SK-N-SH (cell line): ENCODE results near the gene FGB. TPM values are rescaled to one million over a fixed set of nuclear protein-coding genes. Genes with fewer than 3 reads are reported as not detected.

ENCODE experiments used
- CTCF ChIA-PET: fragments of 300-600, 350-600 bp; formaldehyde crosslinking; extraction: SDS; loops from one replicate; lab custom pipeline; 2021; lab: Yijun Ruan, JAX
- POLR2A ChIA-PET: fragments of 350-600 bp; sonication (Branson Sonifier 250); formaldehyde crosslinking; extraction: SDS; loops from one replicate; lab custom pipeline; 2020; ENCODE audit warnings: antibody characterized with exemption, inconsistent platforms; lab: Yijun Ruan, JAX
- DNase-seq: peaks from one replicate; pipeline ENCODE4 v3.0.0; 2012
- H2AFZ ChIP-seq: fragments of 200-600 bp; sonication (generic); 2 replicates; pipeline ENCODE4 v1.8.1; 2016; ENCODE audit warnings: antibody characterized with exemption, mild to moderate bottlenecking, low read depth
- H3F3A ChIP-seq: fragments of 200-600 bp; sonication (generic); replicated peaks from 2 replicates; pipeline ENCODE3; 2016; ENCODE audit warnings: antibody characterized with exemption, mild to moderate bottlenecking; ENCODE audit not compliant: insufficient read depth
- H3K27ac ChIP-seq, 2 experiments: fragments of 200-500 bp in 1 of 2; fragments of 200-600 bp in 1 of 2; sonication (Bioruptor generic) in 1 of 2; sonication (generic), shearing (Covaris generic) in 1 of 2; 2 replicates each; pipeline versions ENCODE4 v1.5.1 to v1.6.1; 2014 to 2016; ENCODE audit warnings: low read depth in 2 of 2, inconsistent platforms in 1 of 2, low read length in 1 of 2, mild to moderate bottlenecking in 1 of 2, mixed read lengths in 1 of 2
- H3K27me3 ChIP-seq: fragments of 200-600 bp; sonication (generic), shearing (Covaris generic); 2 replicates; pipeline ENCODE4 v1.6.1; 2016; ENCODE audit warnings: mixed run types; ENCODE audit not compliant: insufficient read depth
- H3K36me3 ChIP-seq, 2 experiments: fragments of 200-500 bp in 1 of 2; fragments of 200-600 bp in 1 of 2; sonication (Bioruptor generic) in 1 of 2; sonication (generic) in 1 of 2; replicated peaks in 1 of 2; 2 replicates each; pipeline versions ENCODE3 to v1.5.1; 2014 to 2016; ENCODE audit warnings: low read length in 1 of 2, mild to moderate bottlenecking in 1 of 2; ENCODE audit not compliant: insufficient read depth in 2 of 2, control insufficient read depth in 1 of 2
- H3K4me1 ChIP-seq, 2 experiments: fragments of 200-500 bp in 1 of 2; fragments of 200-600 bp in 1 of 2; sonication (Bioruptor generic) in 1 of 2; sonication (generic), shearing (Covaris generic) in 1 of 2; 2 replicates each; pipeline versions ENCODE4 v1.5.1 to v1.6.1; 2014 to 2016; ENCODE audit warnings: low read depth in 1 of 2, low read length in 1 of 2, mixed run types in 1 of 2; ENCODE audit not compliant: insufficient read depth in 2 of 2, control insufficient read depth in 1 of 2
- H3K4me2 ChIP-seq: fragments of 200-600 bp; sonication (generic), shearing (Covaris generic); 2 replicates; pipeline ENCODE4 v1.6.1; 2017; ENCODE audit warnings: mixed run types
- H3K4me3 ChIP-seq, 2 experiments: fragments of 200-500 bp in 1 of 2; fragments of 200-600 bp in 1 of 2; sonication (Bioruptor generic) in 1 of 2; sonication (generic), shearing (Covaris generic) in 1 of 2; 2 replicates each; pipeline versions ENCODE4 v1.5.1 to v1.8.1; 2014 to 2016; ENCODE audit warnings: low read depth in 2 of 2, inconsistent platforms in 1 of 2, low read length in 1 of 2, mild to moderate bottlenecking in 1 of 2, mixed read lengths in 1 of 2, moderate library complexity in 1 of 2
- H3K79me2 ChIP-seq: fragments of 200-600 bp; sonication (generic); 2 replicates; pipeline ENCODE4 v1.8.1; 2017; ENCODE audit warnings: mild to moderate bottlenecking; ENCODE audit not compliant: insufficient read depth
- H3K9ac ChIP-seq: fragments of 200-600 bp; sonication (generic); 2 replicates; pipeline ENCODE4 v1.6.1; 2017; ENCODE audit warnings: mixed run types
- H3K9me2 ChIP-seq: fragments of 200-600 bp; sonication (generic); 2 replicates; pipeline ENCODE4 v1.6.1; 2017; ENCODE audit warnings: mixed run types
- H3K9me3 ChIP-seq: fragments of 200-600 bp; sonication (generic); 2 replicates; pipeline ENCODE4 v1.6.1; 2017; ENCODE audit warnings: mixed run types, mild to moderate bottlenecking, moderate library complexity
- H4K20me1 ChIP-seq: fragments of 200-600 bp; sonication (generic); 2 replicates; pipeline ENCODE4 v1.6.1; 2017; ENCODE audit warnings: mild to moderate bottlenecking, mixed run types; ENCODE audit not compliant: insufficient read depth
- CHD2 ChIP-seq: fragments of 150-350 bp; IDR thresholded peaks from 2 replicates; pipeline ENCODE4 v1.6.1; 2018; ENCODE audit warnings: low read length; ENCODE audit not compliant: partially characterized antibody
- ELF1 ChIP-seq: IDR thresholded peaks from 2 replicates; pipeline ENCODE4 v1.4.0; 2012
- EZH2phosphoT487 ChIP-seq: fragments of 200-600 bp; sonication (generic); IDR thresholded peaks from 2 replicates; pipeline ENCODE4 v1.6.1; 2017; ENCODE audit warnings: low read depth, mixed run types, mild to moderate bottlenecking, antibody characterized with exemption, moderate library complexity, borderline replicate concordance
- FOSL2 ChIP-seq: IDR thresholded peaks from 2 replicates; pipeline ENCODE4 v1.4.0; 2012; ENCODE audit warnings: low read depth, mild to moderate bottlenecking, moderate library complexity, borderline replicate concordance
- FOXJ3 ChIP-seq: sonication (generic); formaldehyde crosslinking; IDR thresholded peaks from 2 replicates; pipeline ENCODE4 v1.5.1; 2020; ENCODE audit warnings: mild to moderate bottlenecking, missing genetic modification reagents
- GABPA ChIP-seq: IDR thresholded peaks from 2 replicates; pipeline ENCODE4 v1.4.0; 2012; ENCODE audit warnings: low read depth, mild to moderate bottlenecking
- GATA2 ChIP-seq: sonication (generic); formaldehyde crosslinking; IDR thresholded peaks from 2 replicates; pipeline ENCODE4 v1.5.0; 2020; ENCODE audit warnings: mild to moderate bottlenecking, missing genetic modification reagents
- IRF3 ChIP-seq: fragments of 150-350 bp; IDR thresholded peaks from 2 replicates; pipeline ENCODE4 v1.6.1; 2016; ENCODE audit warnings: mild to moderate bottlenecking, low read depth, low read length
- NFIC ChIP-seq: IDR thresholded peaks from 2 replicates; pipeline ENCODE4 v1.4.0; 2012; ENCODE audit warnings: borderline replicate concordance
- NRF1 ChIP-seq: IDR thresholded peaks from 2 replicates; pipeline ENCODE4 v1.6.1; 2012; ENCODE audit warnings: low read depth, mild to moderate bottlenecking, low read length
- PBX3 ChIP-seq: IDR thresholded peaks from 2 replicates; pipeline ENCODE4; 2012
- RAD21 ChIP-seq: IDR thresholded peaks from 2 replicates; pipeline ENCODE4 v1.6.1; 2012; ENCODE audit warnings: mild to moderate bottlenecking, low read length
- RXRA ChIP-seq: IDR thresholded peaks from 2 replicates; pipeline ENCODE4 v1.4.0; 2012; ENCODE audit warnings: low read depth, mild to moderate bottlenecking, borderline replicate concordance
- SIN3A ChIP-seq: IDR thresholded peaks from 2 replicates; pipeline ENCODE4 v1.6.1; 2012; ENCODE audit warnings: low read depth, mild to moderate bottlenecking, low read length, moderate library complexity, borderline replicate concordance
- TAF1 ChIP-seq: IDR thresholded peaks from 2 replicates; pipeline ENCODE4 v1.6.1; 2012; ENCODE audit warnings: low read depth, mild to moderate bottlenecking, low read length, moderate library complexity, borderline replicate concordance
- TEAD4 ChIP-seq: IDR thresholded peaks from 2 replicates; pipeline ENCODE4 v1.4.0; 2012; ENCODE audit warnings: mild to moderate bottlenecking, borderline replicate concordance; ENCODE audit not compliant: insufficient read depth
- YY1 ChIP-seq: IDR thresholded peaks from 2 replicates; pipeline ENCODE4 v1.4.0; 2012; ENCODE audit warnings: low read depth, mild to moderate bottlenecking
- ZBTB33 ChIP-seq: IDR thresholded peaks from 2 replicates; pipeline ENCODE4 v1.4.0; 2012; ENCODE audit warnings: low read depth, borderline replicate concordance
- WGBS: methylation state at CpG from one replicate; pipeline ENCODE4 v1.1.6; 2017; ENCODE audit warnings: low lambda C conversion rate; 5-methylcytosine and 5-hydroxymethylcytosine counted together
- polyA plus RNA-seq, 3 experiments: library from polyadenylated mRNA; depleted of rRNA; stranded (reverse); fragments of >200 nt; gene quantifications; 2 replicates each; pipeline ENCODE4 v1.2.3, GENCODE V29; 2012

The FGB gene
- polyA plus RNA-seq, 1 of the 3 experiments (the other 2 are of a cell fraction) = not detected

GRCh38 chr4:154569584-154569983, 6.8 kb downstream of the FGB start:
- Histone ChIP-seq H3K27me3 (peaks cover 3% of the 10 kb centered on the region), H3K27ac (no peak overlapping the region), H3K79me2 (no peaks in the 10 kb centered on the region), H4K20me1 (no peaks in the 10 kb centered on the region), H3K4me2 (no peak overlapping the region), H3K9me3 (no peaks in the 10 kb centered on the region), H3K9me2 (no peaks in the 10 kb centered on the region), H2AFZ (no peak overlapping the region), H3K9ac (no peak overlapping the region), H3K4me1 (no peaks in the 10 kb centered on the region), H3F3A (no peaks in the 10 kb centered on the region), H3K36me3 (no peaks in the 10 kb centered on the region), H3K4me3 (no peak overlapping the region)
- no peak for TF ChIP-seq TAF1
- TF ChIP-seq CHD2 = no peak
- TF ChIP-seq GATA2 (CRISPR knock-in tag) = no peak
- no peak for TF ChIP-seq GABPA
- TF ChIP-seq IRF3 = no peak
- no peak for TF ChIP-seq EZH2phosphoT487
- no peak for TF ChIP-seq SIN3A
- TF ChIP-seq FOXJ3 (CRISPR knock-in tag) = no peak
- TF ChIP-seq NRF1 = no peak
- TF ChIP-seq ELF1 = no peak
- no peak for TF ChIP-seq RXRA
- no peak for TF ChIP-seq PBX3
- TF ChIP-seq ZBTB33 = no peak
- no peak for TF ChIP-seq RAD21
- no peak for TF ChIP-seq TEAD4
- no peak for TF ChIP-seq NFIC
- no peak for TF ChIP-seq FOSL2
- TF ChIP-seq YY1 = no peak
- 2% methylated on average over 5 of the region's 5 CpGs for WGBS
- DNase-seq = no peak
- CTCF ChIA-PET = interaction anchor here (1.6 to 2.4 kb wide), 2 partner anchors 10 to 17 kb away, joined by 7 to 15 read pairs; no protein-coding TSS in a partner anchor
- POLR2A ChIA-PET = no interaction called here
